ENCODE results near the gene PRPSAP2.

The PRPSAP2 gene

DNA sequence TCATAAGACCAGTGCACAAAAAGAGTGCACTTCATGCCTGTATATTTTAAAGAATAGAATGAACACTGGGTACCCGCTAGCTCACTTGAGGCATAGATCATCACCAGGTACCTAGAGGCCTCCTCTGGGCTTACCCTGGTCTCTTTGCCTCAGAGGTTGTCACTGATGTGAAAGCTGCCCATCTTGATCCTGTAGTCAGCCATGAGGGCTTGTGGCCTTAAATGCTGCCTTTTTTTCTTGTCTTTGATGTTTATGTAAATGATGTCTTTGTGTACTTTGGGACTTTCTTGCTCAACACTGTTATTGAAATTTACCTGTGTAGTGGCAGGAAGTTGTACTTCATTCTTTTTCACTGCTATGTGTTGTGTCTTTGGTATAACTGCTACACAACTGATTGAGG, 67.3 kb downstream of the PRPSAP2 start:
- no peak for DNase-seq (ENCODE audit: low read depth)
- TF ChIP-seq, protein P1, sequence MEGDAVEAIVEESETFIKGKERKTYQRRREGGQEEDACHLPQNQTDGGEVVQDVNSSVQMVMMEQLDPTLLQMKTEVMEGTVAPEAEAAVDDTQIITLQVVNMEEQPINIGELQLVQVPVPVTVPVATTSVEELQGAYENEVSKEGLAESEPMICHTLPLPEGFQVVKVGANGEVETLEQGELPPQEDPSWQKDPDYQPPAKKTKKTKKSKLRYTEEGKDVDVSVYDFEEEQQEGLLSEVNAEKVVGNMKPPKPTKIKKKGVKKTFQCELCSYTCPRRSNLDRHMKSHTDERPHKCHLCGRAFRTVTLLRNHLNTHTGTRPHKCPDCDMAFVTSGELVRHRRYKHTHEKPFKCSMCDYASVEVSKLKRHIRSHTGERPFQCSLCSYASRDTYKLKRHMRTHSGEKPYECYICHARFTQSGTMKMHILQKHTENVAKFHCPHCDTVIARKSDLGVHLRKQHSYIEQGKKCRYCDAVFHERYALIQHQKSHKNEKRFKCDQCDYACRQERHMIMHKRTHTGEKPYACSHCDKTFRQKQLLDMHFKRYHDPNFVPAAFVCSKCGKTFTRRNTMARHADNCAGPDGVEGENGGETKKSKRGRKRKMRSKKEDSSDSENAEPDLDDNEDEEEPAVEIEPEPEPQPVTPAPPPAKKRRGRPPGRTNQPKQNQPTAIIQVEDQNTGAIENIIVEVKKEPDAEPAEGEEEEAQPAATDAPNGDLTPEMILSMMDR (IDR thresholded peaks at IDR 0.05; ENCODE audit: low read length, missing control alignments): no peak
- H3K4me3 ChIP-seq (replicated peaks; ENCODE audit: low read depth, low read length): no peak overlapping the region

DNA sequence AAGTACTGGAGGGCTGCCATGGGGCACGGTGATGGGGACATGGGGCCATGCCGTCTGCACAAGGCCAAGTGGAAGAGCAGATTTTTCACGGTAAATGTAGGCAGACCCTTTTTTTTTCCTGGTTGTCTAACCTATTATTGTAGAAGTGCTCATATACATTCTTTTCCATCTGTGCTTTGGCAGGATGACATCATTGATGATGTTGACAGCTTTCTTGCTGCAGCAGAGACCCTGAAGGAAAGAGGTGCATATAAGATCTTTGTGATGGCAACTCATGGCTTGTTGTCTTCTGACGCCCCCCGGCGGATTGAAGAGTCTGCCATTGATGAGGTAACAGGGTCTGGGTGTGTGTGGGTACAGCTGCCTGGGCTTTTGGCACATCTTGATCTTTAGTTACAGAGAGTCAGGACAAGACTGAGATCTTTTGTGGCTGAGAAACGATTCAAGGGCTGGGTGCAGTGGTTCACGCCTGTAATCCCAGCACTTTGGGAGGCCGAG, 70.7 kb downstream of the PRPSAP2 start:
- TF ChIP-seq, protein P1 (IDR thresholded peaks at IDR 0.05; ENCODE audit: low read length, missing control alignments): no peak

DNA sequence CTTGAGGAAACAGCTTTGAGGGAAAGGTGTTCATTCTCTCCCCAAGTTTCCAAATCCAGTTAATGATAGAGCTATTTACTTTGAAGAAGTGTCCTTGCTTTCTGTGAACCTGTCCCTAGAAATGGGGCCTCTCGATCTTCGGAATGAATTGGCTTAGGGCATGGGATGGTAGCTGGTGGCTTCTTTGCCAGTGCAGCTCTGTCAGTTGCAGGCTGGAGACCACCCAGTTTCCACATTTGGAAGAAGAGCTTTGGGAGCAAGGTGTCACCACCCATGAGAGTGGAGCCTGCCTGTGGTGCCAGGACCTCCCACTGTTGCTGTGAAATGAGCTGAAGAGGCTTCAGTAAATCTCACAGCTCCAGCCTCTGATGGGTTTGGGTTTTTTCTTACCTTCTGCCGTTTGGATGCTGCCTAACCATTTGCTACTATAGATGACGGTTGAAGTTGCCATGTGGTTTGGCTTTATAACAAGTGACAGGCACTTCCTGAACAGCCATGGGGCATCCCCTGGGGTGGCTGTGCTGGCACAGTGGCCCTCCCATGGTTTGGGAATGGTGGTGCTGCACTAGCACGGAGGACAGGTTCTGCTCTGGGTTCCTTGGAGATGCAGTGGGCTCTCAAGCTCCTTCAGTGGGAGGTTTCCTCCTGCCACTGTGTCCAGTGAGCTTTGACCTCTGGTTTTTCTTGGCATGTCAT, 74.6 kb downstream of the PRPSAP2 start:
- H3K4me3 ChIP-seq (replicated peaks; ENCODE audit: low read depth, low read length): no peak overlapping the region
- DNase-seq (ENCODE audit: low read depth): no peak
- TF ChIP-seq, protein P1 (IDR thresholded peaks at IDR 0.05; ENCODE audit: low read length, missing control alignments): no peak

More for the DNA sequence above, 70.7 kb downstream of the PRPSAP2 start:
- H3K4me3 ChIP-seq (replicated peaks; ENCODE audit: low read depth, low read length): no peak overlapping the region
- DNase-seq (ENCODE audit: low read depth): no peak

DNA sequence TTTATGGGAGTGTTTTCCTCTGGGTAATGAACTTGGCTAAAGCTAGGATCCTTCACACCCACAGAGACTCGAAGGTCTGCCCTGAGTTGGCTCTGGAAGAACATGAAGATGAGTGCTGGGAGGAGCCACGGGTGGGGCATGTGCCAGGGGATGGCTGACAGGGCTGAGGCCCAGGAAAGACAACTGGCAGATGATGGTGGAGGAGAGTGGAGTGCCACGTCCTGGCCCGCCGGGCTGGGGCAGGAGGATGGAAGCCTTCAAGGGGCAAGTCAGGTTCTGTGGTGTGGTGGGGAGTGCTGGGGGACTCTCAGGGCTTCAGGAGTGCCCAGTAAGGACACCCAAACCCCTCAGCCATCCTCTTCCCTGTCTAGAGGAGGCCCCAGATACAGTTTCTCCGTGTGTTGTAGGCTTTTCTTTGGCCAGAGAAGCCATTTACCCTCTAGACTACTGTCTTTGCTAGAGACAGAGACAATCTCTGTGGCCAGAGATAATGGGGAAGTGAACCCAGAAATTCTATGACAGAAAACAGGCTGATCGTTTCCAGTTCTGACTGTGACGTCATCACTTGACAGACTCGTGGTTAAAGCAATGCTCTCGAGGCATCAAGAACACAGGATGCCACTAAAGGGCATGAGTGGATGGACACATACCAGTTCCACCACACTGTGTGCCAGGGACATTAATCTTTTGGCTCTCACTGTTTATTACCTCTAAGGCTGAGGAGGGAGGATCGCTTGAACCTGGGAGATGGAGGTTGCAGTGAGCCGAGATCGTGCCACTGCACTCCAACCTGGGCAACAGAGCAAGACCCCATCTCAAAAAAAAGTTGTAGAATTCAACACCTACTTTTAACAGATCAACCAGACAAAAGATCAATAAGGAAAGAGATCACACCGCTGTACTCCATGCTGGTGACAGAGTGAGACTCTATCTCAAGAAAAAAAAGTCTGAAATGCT, 75.4 kb downstream of the PRPSAP2 start:
- TF ChIP-seq, protein P1 (IDR thresholded peaks at IDR 0.05; ENCODE audit: low read length, missing control alignments): no peak
- DNase-seq (ENCODE audit: low read depth): no peak
- no peak overlapping the region for H3K4me3 ChIP-seq (replicated peaks; ENCODE audit: low read depth, low read length)

DNA sequence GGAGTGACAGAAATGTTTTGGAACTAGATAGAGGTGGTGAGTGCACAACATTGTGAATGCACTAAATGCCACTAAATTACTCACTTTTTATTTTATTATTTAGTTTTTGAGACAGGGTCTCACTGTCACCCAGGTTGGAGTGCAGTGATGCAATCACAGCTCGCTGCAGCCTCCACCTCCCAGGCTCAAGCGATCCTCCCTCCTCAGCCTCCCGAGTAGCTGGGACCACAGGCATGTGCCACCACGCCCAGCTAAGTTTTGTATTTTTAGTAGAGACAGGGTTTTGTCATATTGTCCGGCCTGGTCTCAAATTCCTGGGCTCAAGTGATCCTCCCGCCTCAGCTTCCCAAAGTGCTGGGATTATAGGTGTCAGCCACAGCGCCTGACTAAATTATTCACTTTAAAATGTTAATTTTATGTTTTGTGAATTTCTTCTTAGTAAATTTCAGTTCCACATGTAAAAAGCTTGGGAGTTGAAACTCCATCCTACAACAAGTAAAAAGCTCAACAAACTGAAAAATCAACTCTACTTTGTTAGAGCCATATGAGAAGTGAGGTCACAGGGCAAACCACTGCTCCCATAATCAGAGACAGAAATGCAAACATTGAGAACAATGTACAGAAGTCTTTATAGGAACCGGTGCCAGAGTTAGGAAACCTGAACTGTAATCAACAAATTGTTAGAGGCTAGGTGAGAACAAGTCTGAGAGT, 80.2 kb downstream of the PRPSAP2 start:
- H3K4me3 ChIP-seq (replicated peaks; ENCODE audit: low read depth, low read length): no peak overlapping the region
- no peak for DNase-seq (ENCODE audit: low read depth)
- TF ChIP-seq, protein P1 (IDR thresholded peaks at IDR 0.05; ENCODE audit: low read length, missing control alignments): no peak

DNA sequence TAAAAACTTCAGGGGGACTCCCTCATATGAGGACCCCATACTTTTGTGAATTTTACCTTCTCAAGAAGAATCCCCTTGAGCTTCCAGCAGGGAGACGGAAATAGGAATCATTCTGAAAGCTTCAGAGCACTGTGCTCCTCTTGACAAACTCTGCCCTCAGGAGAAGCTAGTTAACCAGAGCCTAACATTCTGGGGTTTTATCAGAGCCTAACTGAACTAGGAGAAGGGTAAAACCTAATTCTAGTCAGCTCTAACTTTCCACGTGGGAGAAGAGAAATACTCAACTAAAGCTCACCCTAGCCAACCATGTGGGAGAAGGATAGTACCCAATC, 80.7 kb downstream of the PRPSAP2 start:
- no peak overlapping the region for H3K4me3 ChIP-seq (replicated peaks; ENCODE audit: low read depth, low read length)
- DNase-seq (ENCODE audit: low read depth): no peak
- TF ChIP-seq, protein P1 (IDR thresholded peaks at IDR 0.05; ENCODE audit: low read length, missing control alignments): no peak
